Stimulated activated CD8-positive, alpha-beta memory T cell treated with anti-CD3 and anti-CD28 coated beads, Interleukin-7, amount 100 ng/mL, for 4 hours (primary cell): ENCODE measurements around the gene UBASH3A.
A peak's percentile ranks its signal among the peaks of the same experiment; 100 is the strongest.

Source experiments
- DNase-seq, 2 donors: peaks; one replicate each; pipeline ENCODE4 v3.0.0-alpha.2; 2020; ENCODE audit warnings: low read depth in 2 of 2

UBASH3A gene

DNA sequence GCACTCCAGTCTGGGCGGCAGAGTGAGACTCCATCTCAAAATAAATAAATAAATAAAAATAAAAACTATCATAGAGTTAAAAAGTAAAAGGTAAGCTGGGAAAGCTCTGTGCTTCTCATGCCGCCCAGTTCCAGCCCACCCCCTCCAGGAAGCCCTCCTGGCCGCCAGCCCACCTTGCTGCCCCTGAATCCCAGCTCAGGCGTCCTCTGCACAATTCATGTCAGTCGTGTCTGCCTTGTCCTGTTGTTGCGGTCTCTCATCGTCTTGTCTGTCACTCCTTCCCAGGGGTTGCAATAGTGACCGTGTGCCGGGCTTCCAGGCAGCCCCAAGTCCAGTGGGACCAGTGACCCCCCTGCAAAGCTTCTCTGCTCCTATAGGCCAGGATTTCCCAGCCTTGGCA is 48.2 kb downstream of the UBASH3A start:
- no peak for DNase-seq

DNA sequence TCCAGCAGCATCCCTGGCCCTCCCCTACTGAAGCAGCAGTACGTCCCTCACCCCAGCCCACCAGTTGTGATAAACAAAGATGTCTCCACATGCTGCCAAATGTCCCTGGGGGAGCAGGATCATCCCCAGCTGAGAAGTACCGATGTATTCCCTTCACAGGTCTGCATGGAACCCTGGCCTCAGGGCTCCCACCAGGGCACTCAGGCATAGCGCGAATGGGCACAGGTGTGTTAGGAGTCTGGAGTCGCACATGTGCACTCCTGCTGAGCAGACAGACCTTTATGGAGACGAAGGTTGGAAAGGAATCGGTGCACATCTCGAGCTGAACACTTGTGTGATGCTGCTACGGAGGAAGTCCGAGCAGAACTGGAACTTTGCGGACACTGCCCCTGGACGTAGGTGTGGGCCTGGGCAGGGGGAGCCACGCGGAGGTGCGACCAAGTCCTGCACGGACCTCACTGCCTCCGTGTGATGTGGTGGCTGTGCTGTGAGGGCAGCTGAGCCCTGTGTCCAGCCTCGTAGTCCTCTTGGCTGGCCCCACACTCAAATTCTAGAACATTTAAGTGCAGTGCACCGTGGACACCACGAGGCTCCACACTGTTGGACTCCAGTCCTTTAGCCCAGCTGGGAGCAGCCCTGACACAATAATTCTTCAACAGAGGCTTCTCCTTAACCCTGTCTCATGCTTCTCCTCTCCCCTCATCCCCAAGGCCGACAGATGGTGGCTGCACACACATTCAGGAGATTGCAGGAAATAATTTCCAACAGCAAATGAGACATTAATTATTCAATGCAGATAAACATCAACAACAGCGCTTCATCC is 48.9 kb downstream of the UBASH3A start:
- no peak for DNase-seq

GRCh38 chr21:42453224-42453985 is 49.7 kb downstream of the UBASH3A start:
- no peak for DNase-seq

- no peak for DNase-seq
These were observed 50.4 kb downstream of the UBASH3A start for GRCh38 chr21:42453986-42454570.

DNA sequence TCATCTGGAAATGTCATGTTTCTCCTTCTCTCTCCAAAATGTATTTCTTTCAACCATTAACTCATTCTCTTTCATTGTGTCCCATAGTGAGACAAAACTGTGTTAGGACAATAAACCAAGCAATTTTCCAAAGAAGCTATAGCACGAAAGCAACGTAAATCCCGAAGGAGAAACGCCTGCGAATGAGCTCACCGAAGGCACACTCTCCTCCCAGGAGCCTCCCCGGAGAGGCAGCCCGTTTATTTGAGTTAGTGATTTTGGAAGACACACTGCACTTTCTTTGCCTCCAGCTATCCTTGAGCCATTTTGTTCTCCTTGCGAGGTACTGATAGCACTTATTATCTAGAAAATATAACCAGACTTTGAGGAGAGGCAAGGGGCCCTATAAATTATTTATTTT is 51.1 kb downstream of the UBASH3A start:
- DNase-seq, result no peak

GRCh38 chr21:42455196-42455595 is 51.5 kb downstream of the UBASH3A start:
- DNase-seq, result no peak

- no peak for DNase-seq
These were observed 52.2 kb downstream of the UBASH3A start for GRCh38 chr21:42455754-42456440.

DNA sequence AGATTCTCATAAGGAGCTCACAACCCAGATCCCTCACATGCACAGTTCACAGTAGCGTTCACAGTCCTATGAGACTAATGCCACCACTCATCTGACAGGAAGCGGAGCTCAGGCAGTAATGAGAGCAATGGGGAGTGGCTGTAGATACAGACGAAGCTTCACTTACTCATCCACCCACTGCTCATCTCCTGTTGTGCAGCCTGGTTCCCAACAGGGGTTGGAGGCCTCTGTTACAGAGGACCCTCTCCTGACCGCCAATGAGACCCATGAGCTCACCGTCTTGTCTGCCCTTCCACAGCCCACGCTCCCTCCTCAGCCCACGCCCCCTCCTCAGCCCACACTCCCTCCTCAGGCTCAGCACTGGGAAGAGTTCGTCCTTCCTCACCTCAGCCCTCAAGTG is 52.8 kb downstream of the UBASH3A start:
- DNase-seq, result no peak

DNA sequence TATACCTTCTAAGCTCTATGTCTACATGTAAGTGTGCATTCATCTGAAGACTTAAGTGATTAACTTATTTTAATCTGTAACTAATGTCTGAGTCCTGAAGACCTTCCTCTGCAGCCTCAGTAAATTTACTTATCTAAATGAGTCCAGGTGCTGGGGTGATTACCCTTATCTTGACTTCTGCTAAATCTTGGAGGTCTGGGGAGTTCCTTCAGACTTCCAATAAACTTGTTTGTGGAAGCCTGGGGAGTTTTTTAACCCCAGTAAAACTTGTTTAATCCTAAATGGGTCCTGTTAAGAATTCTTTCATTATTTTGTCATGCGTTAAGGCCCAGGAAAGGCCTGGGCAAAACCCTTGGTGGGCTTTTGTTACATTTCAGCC is 55.4 kb downstream of the UBASH3A start:
- no peak for DNase-seq

- no peak for DNase-seq
These were observed 56.0 kb downstream of the UBASH3A start for GRCh38 chr21:42459546-42460215.

GRCh38 chr21:42460391-42461184 is 56.9 kb downstream of the UBASH3A start:
- no peak for DNase-seq

DNA sequence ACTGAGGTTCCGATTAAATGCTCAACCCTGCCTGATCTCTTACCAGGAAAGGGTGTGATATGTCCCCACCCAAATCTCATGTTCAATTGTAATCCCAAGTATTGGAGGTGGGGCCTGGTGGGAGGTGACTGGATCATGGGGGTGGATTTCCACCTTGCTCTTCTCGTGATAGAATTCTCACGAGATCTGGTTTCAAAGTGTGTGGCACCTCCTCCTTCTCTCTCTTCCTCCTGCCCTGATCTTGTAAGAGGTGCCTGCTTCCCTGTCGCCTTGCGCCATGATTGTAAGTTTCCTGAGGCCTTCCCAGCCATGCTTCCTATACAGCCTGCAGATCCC is 57.5 kb downstream of the UBASH3A start:
- no peak for DNase-seq

DNA sequence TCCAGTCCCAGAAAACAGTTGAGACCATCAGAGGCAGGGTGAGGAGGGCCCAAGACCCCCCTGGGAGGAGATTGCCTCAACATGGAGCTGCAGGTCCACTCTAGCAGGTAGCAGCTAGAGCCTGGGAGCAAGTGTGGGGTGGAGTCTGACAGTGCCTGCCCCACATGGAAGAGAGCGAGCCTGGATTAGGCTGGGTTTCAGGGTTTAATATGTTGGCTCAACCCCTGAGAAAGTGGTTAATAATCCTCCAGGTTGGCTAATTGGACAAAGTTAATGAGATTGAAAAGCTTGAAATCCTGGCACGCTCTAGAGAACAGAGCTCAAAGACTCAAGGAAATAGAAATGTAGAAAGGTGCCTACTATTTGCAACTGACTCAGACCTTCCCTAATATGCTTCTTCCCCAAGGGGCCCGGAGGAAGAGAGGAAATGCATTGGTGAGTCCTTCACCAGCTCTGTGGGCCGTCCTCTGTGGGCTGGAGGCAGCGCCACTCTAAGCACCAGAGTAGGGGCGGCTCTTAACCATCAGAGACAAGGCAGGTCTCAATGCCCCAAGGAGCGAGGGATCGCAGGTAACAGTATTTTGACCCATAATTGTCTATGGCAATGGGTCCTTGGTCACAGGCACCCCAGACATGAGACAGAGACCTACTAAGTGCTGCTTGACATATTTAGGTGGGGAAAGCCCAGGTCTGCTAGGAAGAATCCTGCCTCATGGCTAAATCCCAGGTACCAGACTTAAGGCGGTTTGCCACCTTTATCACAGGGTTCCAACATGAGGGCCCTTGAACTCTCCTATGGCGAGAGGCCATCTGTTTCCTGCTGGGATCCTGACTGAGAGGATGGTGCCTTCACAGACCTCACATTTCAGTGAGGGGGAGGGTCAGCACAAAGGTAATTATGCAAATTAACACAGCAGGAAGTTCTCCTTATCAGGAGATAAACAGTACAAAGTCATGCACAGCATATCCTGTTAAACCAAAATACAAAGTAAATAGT is 58.5 kb downstream of the UBASH3A start:
- no peak for DNase-seq

DNA sequence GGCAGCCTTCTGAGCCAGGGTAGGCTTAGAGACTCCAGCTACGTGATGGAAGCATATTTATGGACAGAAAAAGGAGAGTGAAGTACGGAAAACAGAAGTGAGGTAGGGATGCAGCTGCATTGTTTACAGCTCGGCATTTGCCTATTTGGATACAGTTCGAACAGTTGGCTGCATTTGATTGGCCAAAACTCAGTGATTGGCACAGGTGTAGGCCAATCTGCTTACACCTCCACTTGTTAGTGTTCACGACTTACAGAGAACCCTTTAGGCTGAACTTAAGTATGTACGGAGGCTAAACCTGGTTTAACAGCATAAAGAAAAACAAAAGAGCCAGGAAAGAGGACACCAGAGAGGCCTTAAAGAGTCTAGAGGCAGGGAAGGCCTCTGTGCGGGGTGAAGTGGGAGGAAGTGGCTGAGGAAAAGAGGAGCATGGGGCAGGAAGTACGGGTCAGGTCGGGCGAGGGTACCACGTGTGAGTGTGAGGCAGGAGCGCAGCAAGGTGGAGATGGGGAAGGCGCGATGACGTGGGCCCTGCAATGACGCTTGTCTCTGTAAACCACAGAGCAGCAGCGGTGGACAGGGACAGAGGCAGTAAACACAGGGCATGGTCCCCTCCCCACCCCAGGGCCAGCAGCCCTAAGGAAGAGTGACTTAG is 60.3 kb downstream of the UBASH3A start:
- DNase-seq, result peak; percentile 53 to 66

- no peak for DNase-seq
These were observed 61.5 kb downstream of the UBASH3A start for GRCh38 chr21:42465008-42465802.

DNA sequence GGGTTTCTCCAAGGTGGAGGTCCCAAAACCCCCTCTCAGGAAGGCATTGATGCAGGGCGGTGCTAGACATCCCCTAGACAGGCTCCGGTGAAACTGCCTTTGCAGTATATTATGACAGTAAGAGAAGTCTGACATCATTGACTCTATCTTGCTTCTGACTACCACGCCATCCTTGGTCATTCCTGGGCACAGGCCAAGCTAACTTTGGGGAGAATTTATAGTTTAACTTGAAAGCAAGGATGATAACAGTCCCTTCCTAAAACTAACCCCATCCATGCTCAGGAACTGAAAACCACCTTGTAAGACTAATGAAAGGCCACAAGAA is 62.1 kb downstream of the UBASH3A start:
- no peak for DNase-seq

DNA sequence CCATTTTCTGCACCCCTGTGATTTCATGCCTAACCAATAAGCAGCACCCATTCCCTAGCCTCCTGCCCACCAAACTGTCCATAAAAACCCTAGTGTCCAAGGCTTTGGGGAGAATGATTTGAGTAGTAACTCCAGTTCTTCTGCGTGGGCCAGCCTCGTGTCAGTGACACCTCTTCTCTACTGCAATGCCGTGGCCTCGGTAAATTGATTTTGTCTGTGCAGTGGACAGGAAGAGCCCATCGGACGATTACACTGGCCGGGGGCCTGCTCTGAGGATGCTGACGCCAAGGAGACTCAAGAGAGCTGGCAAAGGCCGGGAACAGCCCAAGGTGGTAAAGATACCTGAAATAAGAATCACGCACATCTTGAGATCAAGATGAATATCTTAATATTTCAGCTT is 63.0 kb downstream of the UBASH3A start:
- DNase-seq, result no peak

DNA sequence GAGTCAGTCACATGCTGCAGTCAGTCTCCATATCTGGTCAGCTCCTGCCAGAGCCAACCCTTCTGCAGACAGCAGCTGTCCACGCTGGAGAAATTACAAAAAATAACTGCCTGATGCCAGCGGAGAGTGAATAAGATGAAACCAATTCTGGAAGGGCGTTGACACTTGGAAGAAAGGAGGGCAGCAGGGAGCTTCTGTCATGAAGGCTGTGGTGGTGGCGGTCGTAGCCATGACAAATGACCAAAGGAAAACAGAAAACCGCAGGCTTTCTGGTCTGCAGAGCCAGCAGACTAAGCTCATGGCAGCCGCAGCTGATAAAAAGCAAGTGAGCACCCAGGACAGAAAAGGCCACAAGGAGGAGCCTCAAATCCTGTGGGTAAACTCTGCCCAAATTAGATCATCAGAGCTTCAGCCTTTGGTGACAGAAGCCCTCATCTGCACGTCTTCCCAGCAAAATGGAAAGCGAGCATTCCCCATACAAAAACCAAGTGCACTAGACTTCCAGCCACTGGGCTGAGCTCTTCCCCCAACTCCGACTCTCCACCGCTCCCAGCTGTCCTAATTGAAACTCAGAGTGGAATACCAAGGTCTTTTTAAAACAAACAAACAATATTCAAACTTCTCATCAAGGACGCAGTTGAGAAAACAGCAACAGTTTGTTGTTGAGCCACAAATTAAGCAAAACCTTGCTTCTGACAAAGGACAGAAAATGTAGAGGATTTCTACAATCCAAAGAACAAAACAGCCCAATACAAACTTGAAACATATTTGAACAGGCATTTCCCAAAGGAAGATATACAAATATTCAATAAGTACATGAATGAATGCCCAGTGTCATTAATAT is 63.7 kb downstream of the UBASH3A start:
- no peak for DNase-seq
